ENCODE measurements around the gene KCNH5. TPM values are rescaled to one million over a fixed set of nuclear protein-coding genes. Genes with fewer than 3 reads are reported as not detected.
"Not testable (repeated sequence)": the region's sequence is repeated elsewhere in the genome, so short reads cannot be mapped to it uniquely, and the experiment has no call there.

The KCNH5 gene
- total RNA-seq, 4 donors from 2014 or later: not detected

- TF ChIP-seq POLR2A (IDR thresholded peaks at IDR 0.05) (no peak), CTCF (IDR thresholded peaks at IDR 0.05) (no peak)
- H3K9me3 ChIP-seq: no peaks in the 10 kb centered on the region
- no peaks in the 10 kb centered on the region for H3K4me1 ChIP-seq
- no peaks in the 10 kb centered on the region for H3K27me3 ChIP-seq
- no peak for DNase-seq
- H3K4me3 ChIP-seq: no peak overlapping the region
- no peaks in the 10 kb centered on the region for H3K36me3 ChIP-seq
- no peak overlapping the region for H3K27ac ChIP-seq
These were observed 155.9 kb downstream of the KCNH5 start for GRCh38 chr14:62889364-62889763.

GRCh38 chr14:62886461-62886860 is 158.8 kb downstream of the KCNH5 start:
- Histone ChIP-seq H3K27ac (no peak overlapping the region), H3K9me3 (no peaks in the 10 kb centered on the region), H3K27me3 (no peaks in the 10 kb centered on the region), H3K36me3 (no peaks in the 10 kb centered on the region), H3K4me1 (no peaks in the 10 kb centered on the region), H3K4me3 (no peak overlapping the region)
- no peak for DNase-seq
- TF ChIP-seq POLR2A (IDR thresholded peaks at IDR 0.05): no peak

GRCh38 chr14:62885451-62885850 is 159.8 kb downstream of the KCNH5 start:
- H3K4me1 ChIP-seq: no peaks in the 10 kb centered on the region
- no peaks in the 10 kb centered on the region for H3K27me3 ChIP-seq
- TF ChIP-seq CTCF (IDR thresholded peaks at IDR 0.05) (no peak), POLR2A (IDR thresholded peaks at IDR 0.05) (no peak)
- DNase-seq: no peak
- no peak overlapping the region for H3K4me3 ChIP-seq
- no peak overlapping the region for H3K27ac ChIP-seq
- no peaks in the 10 kb centered on the region for H3K9me3 ChIP-seq
- no peaks in the 10 kb centered on the region for H3K36me3 ChIP-seq

- Histone ChIP-seq H3K4me3 (no peak overlapping the region), H3K27ac (no peak overlapping the region), H3K27me3 (no peaks in the 10 kb centered on the region), H3K4me1 (no peaks in the 10 kb centered on the region), H3K36me3 (no peaks in the 10 kb centered on the region), H3K9me3 (no peaks in the 10 kb centered on the region)
- DNase-seq: no peak
- TF ChIP-seq CTCF (IDR thresholded peaks at IDR 0.05) (no peak), POLR2A (IDR thresholded peaks at IDR 0.05) (no peak)
These were observed 162.3 kb downstream of the KCNH5 start for GRCh38 chr14:62882967-62883366.

- no peak for TF ChIP-seq POLR2A (IDR thresholded peaks at IDR 0.05)
- TF ChIP-seq CTCF (IDR thresholded peaks at IDR 0.05): no peak
- Histone ChIP-seq H3K36me3 (no peaks in the 10 kb centered on the region), H3K9me3 (no peaks in the 10 kb centered on the region), H3K27ac (no peak overlapping the region), H3K4me1 (no peaks in the 10 kb centered on the region), H3K27me3 (no peaks in the 10 kb centered on the region), H3K4me3 (no peak overlapping the region)
- no peak for DNase-seq
These were observed 178.9 kb downstream of the KCNH5 start for GRCh38 chr14:62866376-62866775.

- TF ChIP-seq CTCF (IDR thresholded peaks at IDR 0.05): no peak
- TF ChIP-seq POLR2A (IDR thresholded peaks at IDR 0.05): no peak
- Histone ChIP-seq H3K9me3 (no peaks in the 10 kb centered on the region), H3K36me3 (no peaks in the 10 kb centered on the region), H3K27ac (no peak overlapping the region), H3K4me3 (no peak overlapping the region), H3K27me3 (no peaks in the 10 kb centered on the region), H3K4me1 (no peaks in the 10 kb centered on the region)
- no peak for DNase-seq
These were observed 180.7 kb downstream of the KCNH5 start for GRCh38 chr14:62864588-62864987.

- not testable (repeated sequence) for DNase-seq, H3K36me3 ChIP-seq, H3K27me3 ChIP-seq, H3K9me3 ChIP-seq, H3K27ac ChIP-seq, H3K4me1 ChIP-seq, H3K4me3 ChIP-seq
These were observed 187.2 kb downstream of the KCNH5 start for GRCh38 chr14:62858011-62858410.
